B cell (primary cell): Measurements from ENCODE around the gene MSH2. TPM values are rescaled to one million over a fixed set of nuclear protein-coding genes. Genes with fewer than 3 reads are reported as not detected.

Experiments
- ATAC-seq: fragments of 200-7000 bp; cut with Tn5 transposase; one replicate; pipeline ENCODE4 v1.10.0; 2021; ENCODE audit warnings: low read depth, mild to moderate bottlenecking, moderate number of reproducible peaks, moderate library complexity
- CTCF ChIA-PET: fragments of 350-600 bp; sonication (Branson Sonifier 250); formaldehyde crosslinking; loops from one replicate; lab custom pipeline; 2021; ENCODE audit warnings: antibody characterized with exemption, inconsistent platforms; lab: Charles Lee
- POLR2A ChIA-PET: fragments of 350-600 bp; sonication (Branson Sonifier 250); formaldehyde crosslinking; loops from one replicate; lab custom pipeline; 2021; ENCODE audit warnings: antibody characterized with exemption; lab: Charles Lee
- DNase-seq: peaks from one replicate; pipeline ENCODE4 v3.0.0; 2013
- H2AFZ ChIP-seq: 2 replicates; pipeline ENCODE4 v1.6.1; 2012; ENCODE audit warnings: mild to moderate bottlenecking, low read depth, low read length; ENCODE audit not compliant: insufficient read depth, poor library complexity, severe bottlenecking
- H3K27ac ChIP-seq, 2 donors: 1 replicate in 1 of 2; 2 replicates in 1 of 2; pipeline ENCODE4 v1.5.1; 2012 to 2013; ENCODE audit warnings: low read length in 2 of 2, mild to moderate bottlenecking in 2 of 2, moderate library complexity in 1 of 2
- H3K27me3 ChIP-seq, 4 experiments: fragments of 200-600 bp in 1 of 4; sonication (generic) in 1 of 4; replicated peaks in 1 of 4; 1 replicate in 2 of 4; 2 replicates in 2 of 4; pipeline versions ENCODE4 v1.6.1 to v1.7.0; 2013 to 2016; ENCODE audit warnings: low read length in 3 of 4, mild to moderate bottlenecking in 2 of 4, mixed read lengths in 1 of 4, moderate library complexity in 1 of 4; ENCODE audit not compliant: insufficient read depth in 4 of 4, control insufficient read depth in 3 of 4; ENCODE audit errors: control extremely low read depth in 1 of 4
- H3K36me3 ChIP-seq, 2 experiments: replicated peaks in 1 of 2; 1 replicate in 1 of 2; 2 replicates in 1 of 2; pipeline versions ENCODE4 v1.6.1 to v1.7.1; 2013; ENCODE audit warnings: low read length in 1 of 2; ENCODE audit not compliant: insufficient read depth in 2 of 2, control insufficient read depth in 1 of 2; ENCODE audit errors: control extremely low read depth in 1 of 2, extremely low read depth in 1 of 2
- H3K4me1 ChIP-seq, 2 donors: fragments of 200-600 bp in 1 of 2; sonication (generic) in 1 of 2; 1 replicate in 1 of 2; 2 replicates in 1 of 2; pipeline versions ENCODE4 v1.5.1 to v1.6.1; 2013 to 2017; ENCODE audit warnings: low read length in 2 of 2; ENCODE audit not compliant: control insufficient read depth in 2 of 2, insufficient read depth in 2 of 2
- H3K4me2 ChIP-seq: replicated peaks from 2 replicates; pipeline ENCODE3; 2012; ENCODE audit warnings: mild to moderate bottlenecking, low read depth, low read length; ENCODE audit not compliant: poor library complexity, severe bottlenecking
- H3K4me3 ChIP-seq, 5 experiments: fragments of 200-600 bp in 1 of 5; sonication (generic) in 1 of 5; 1 replicate in 3 of 5; 2 replicates in 2 of 5; pipeline versions ENCODE4 v1.5.1 to v1.7.0; 2011 to 2016; ENCODE audit warnings: low read length in 4 of 5, mild to moderate bottlenecking in 4 of 5, low read depth in 2 of 5, control low read depth in 1 of 5, moderate library complexity in 1 of 5; ENCODE audit not compliant: insufficient read depth in 1 of 5; ENCODE audit errors: control extremely low read depth in 1 of 5, extremely low read depth in 1 of 5
- H3K79me2 ChIP-seq: fragments of 200-600 bp; sonication (generic); one replicate; pipeline ENCODE4 v1.6.0; 2016; ENCODE audit warnings: low read length; ENCODE audit not compliant: control insufficient read depth, insufficient read depth
- H3K9ac ChIP-seq: fragments of 200-600 bp; sonication (generic); 2 replicates; pipeline ENCODE4 v1.6.1; 2017; ENCODE audit warnings: mild to moderate bottlenecking, low read length, moderate library complexity
- H3K9me3 ChIP-seq, 3 donors: one replicate each; pipeline versions ENCODE4 v1.6.1 to v1.7.1; 2013; ENCODE audit warnings: low read length in 2 of 3; ENCODE audit not compliant: control insufficient read depth in 2 of 3, insufficient read depth in 1 of 3; ENCODE audit errors: control extremely low read depth in 1 of 3
- H4K20me1 ChIP-seq: 2 replicates; pipeline ENCODE4 v1.6.0; 2012; ENCODE audit warnings: mild to moderate bottlenecking, low read length; ENCODE audit not compliant: insufficient read depth, control insufficient read depth, poor library complexity, severe bottlenecking
- H3K27ac Mint-ChIP-seq: one replicate; pipeline ENCODE4 v1.8.0; 2021; ENCODE audit warnings: mixed read lengths
- H3K27me3 Mint-ChIP-seq: one replicate; pipeline ENCODE4 v1.8.0; 2021; ENCODE audit warnings: mixed read lengths
- H3K4me1 Mint-ChIP-seq: one replicate; pipeline ENCODE4 v1.8.0; 2021; ENCODE audit warnings: mixed read lengths
- H3K4me3 Mint-ChIP-seq: one replicate; pipeline ENCODE4 v1.8.0; 2021; ENCODE audit warnings: mixed read lengths
- H3K9me3 Mint-ChIP-seq: one replicate; pipeline ENCODE4 v1.8.0; 2022; ENCODE audit warnings: mixed read lengths; ENCODE audit not compliant: insufficient read depth
- CTCF ChIP-seq: fragments of 200-600 bp; IDR thresholded peaks from one replicate; pipeline ENCODE4 v1.8.0; 2022; ENCODE audit warnings: antibody characterized with exemption, mild to moderate bottlenecking
- EZH2 ChIP-seq: IDR thresholded peaks from 2 replicates; pipeline ENCODE4 v1.6.1; 2012; ENCODE audit warnings: borderline replicate concordance, low read depth, mild to moderate bottlenecking, moderate library complexity, low read length; ENCODE audit not compliant: insufficient read depth, poor library complexity, severe bottlenecking
- WGBS: methylation state at CpG from one replicate; pipeline ENCODE4 v1.1.5; 2013; ENCODE audit warnings: missing lambda C conversion rate; ENCODE audit not compliant: insufficient coverage; 5-methylcytosine and 5-hydroxymethylcytosine counted together
- intact Hi-C: fragments of 100-400 bp; cut with micrococcal nuclease; formaldehyde crosslinking; loops from one replicate; pipeline ENCODE4 v1.10.0; 2022
- polyA plus RNA-seq: library from polyadenylated mRNA; depleted of rRNA; stranded (reverse); fragments of >200 nt; gene quantifications from 2 replicates; pipeline ENCODE4 v1.2.3, GENCODE V29; 2012
- total RNA-seq, 2 donors: library from RNA; stranded (reverse); fragments of 120-200 nt in 1 of 2; gene quantifications; 1 replicate in 1 of 2; 2 replicates in 1 of 2; pipeline versions ENCODE4 v1.2.3 to v1.2.4, GENCODE V29; 2013 to 2022

MSH2 gene
- total and polyA plus RNA-seq, 2 donors (not counting 1 experiment from before 2014, with no cell fraction given): 7.4 to 21.9 TPM

GRCh38 chr2:47379384-47379783, 23.6 kb upstream of the MSH2 start:
- no peaks in the 10 kb centered on the region for H3K4me1 Mint-ChIP-seq
- H3K4me1 ChIP-seq: no peaks in the 10 kb centered on the region
- H3K9ac ChIP-seq: no peak overlapping the region
- H4K20me1 ChIP-seq: no peaks in the 10 kb centered on the region
- H3K4me3 ChIP-seq: no peak overlapping the region
- H3K27me3 Mint-ChIP-seq: no peaks in the 10 kb centered on the region
- H3K27ac ChIP-seq: no peak overlapping the region
- H3K27me3 ChIP-seq: peaks cover 0 to 3% (median 0%) of the 10 kb centered on the region in 4 experiments
- H3K36me3 ChIP-seq: no peaks in the 10 kb centered on the region
- ATAC-seq (no peak), DNase-seq (no peak)
- no peak overlapping the region for H3K27ac Mint-ChIP-seq
- H3K79me2 ChIP-seq: no peaks in the 10 kb centered on the region
- no peaks in the 10 kb centered on the region for H3K9me3 Mint-ChIP-seq
- ChIA-PET CTCF (no interaction called here), POLR2A (no interaction called here)
- H3K9me3 ChIP-seq: no peaks in the 10 kb centered on the region
- H3K4me2 ChIP-seq: no peak overlapping the region
- no CpG with 5 or more reads among the region's 3 CpGs for WGBS
- no peak overlapping the region for H2AFZ ChIP-seq
- TF ChIP-seq EZH2 (no peak), CTCF (no peak)
- no peak overlapping the region for H3K4me3 Mint-ChIP-seq
- intact Hi-C loops: no loop called here

GRCh38 chr2:47381408-47381807, 21.5 kb upstream of the MSH2 start:
- Histone ChIP-seq H3K36me3 (no peaks in the 10 kb centered on the region), H4K20me1 (no peaks in the 10 kb centered on the region), H3K4me2 (no peak overlapping the region), H3K9me3 (no peaks in the 10 kb centered on the region), H3K4me3 (no peak overlapping the region), H3K27ac (no peak overlapping the region), H3K9ac (no peak overlapping the region), H3K4me1 (no peaks in the 10 kb centered on the region), H2AFZ (no peak overlapping the region), H3K27me3 (peaks cover 0 to 3% (median 0%) of the 10 kb centered on the region in 4 experiments), H3K79me2 (no peaks in the 10 kb centered on the region)
- ATAC-seq (no peak), DNase-seq (no peak)
- TF ChIP-seq CTCF (no peak), EZH2 (no peak)
- intact Hi-C loops: no loop called here
- Mint-ChIP-seq H3K9me3 (no peaks in the 10 kb centered on the region), H3K27ac (no peak overlapping the region), H3K4me3 (no peak overlapping the region), H3K4me1 (no peaks in the 10 kb centered on the region), H3K27me3 (no peaks in the 10 kb centered on the region)
- WGBS: no CpG with 5 or more reads among the region's 1 CpG
- ChIA-PET POLR2A (interaction anchor here (0.7 kb wide), 1 partner anchor 399 kb away, joined by 6 read pairs; no protein-coding TSS in a partner anchor), CTCF (no interaction called here)
